GM19455 (cell line): ENCODE data around the gene TUBA8.
"Not testable (repeated sequence)": the region's sequence is repeated elsewhere in the genome, so short reads cannot be mapped to it uniquely, and the experiment has no call there.

Experiments
- ATAC-seq: cut with Tn5 transposase; IDR thresholded peaks from one replicate; pipeline ENCODE4 v1.9.1; 2021; ENCODE audit not compliant: unreplicated experiment

TUBA8 gene

GRCh38 chr22:18110194-18110953 lies at the start of gene TUBA8:
TSS of gene TUBA8 (plus strand) at chr22:18110809. CDS start at chr22:18110866, 57 bp downstream.
- no peak for ATAC-seq

GRCh38 chr22:18062421-18062820 lies 48.2 kb upstream of the TUBA8 start:
- no peak for ATAC-seq

- no peak for ATAC-seq
Measured at GRCh38 chr22:18063306-18063705, 47.3 kb upstream of the TUBA8 start.

GRCh38 chr22:18063715-18064114 lies 46.9 kb upstream of the TUBA8 start:
- ATAC-seq: not testable (repeated sequence)

GRCh38 chr22:18064636-18065035 lies 46.0 kb upstream of the TUBA8 start:
- no peak for ATAC-seq

- no peak for ATAC-seq
Measured at GRCh38 chr22:18065256-18065655, 45.4 kb upstream of the TUBA8 start.

GRCh38 chr22:18066181-18066859 lies 44.3 kb upstream of the TUBA8 start:
- no peak for ATAC-seq

- ATAC-seq: no peak
Measured at GRCh38 chr22:18067121-18067520, 43.5 kb upstream of the TUBA8 start.

- no peak for ATAC-seq
Measured at GRCh38 chr22:18067548-18068341, 42.9 kb upstream of the TUBA8 start.

- ATAC-seq: no peak
Measured at GRCh38 chr22:18068381-18068988, 42.1 kb upstream of the TUBA8 start.

- no peak for ATAC-seq
Measured at GRCh38 chr22:18069041-18069440, 41.6 kb upstream of the TUBA8 start.

GRCh38 chr22:18070041-18070440 lies 40.6 kb upstream of the TUBA8 start:
- no peak for ATAC-seq

- no peak for ATAC-seq
Measured at GRCh38 chr22:18070556-18071306, 39.9 kb upstream of the TUBA8 start.

GRCh38 chr22:18071307-18071967 lies 39.2 kb upstream of the TUBA8 start:
- ATAC-seq: not testable (repeated sequence)

- ATAC-seq: no peak
Measured at GRCh38 chr22:18071968-18072310, 38.7 kb upstream of the TUBA8 start.

- no peak for ATAC-seq
Measured at GRCh38 chr22:18073467-18073866, 37.1 kb upstream of the TUBA8 start.

GRCh38 chr22:18073927-18074326 lies 36.7 kb upstream of the TUBA8 start:
- not testable (repeated sequence) for ATAC-seq

GRCh38 chr22:18075101-18075719 lies 35.4 kb upstream of the TUBA8 start:
- no peak for ATAC-seq

GRCh38 chr22:18075720-18076497 lies 34.7 kb upstream of the TUBA8 start:
- ATAC-seq: no peak
